Stimulated activated CD4-positive, alpha-beta T cell treated with anti-CD3 and anti-CD28 coated beads, Interleukin-15, amount 100 ng/mL, for 24 hours (primary cell): ENCODE measurements around the gene NRDE2.

Experiments used
- DNase-seq: peaks from one replicate; pipeline ENCODE4 v3.0.0-alpha.2; 2020

Gene NRDE2

DNA sequence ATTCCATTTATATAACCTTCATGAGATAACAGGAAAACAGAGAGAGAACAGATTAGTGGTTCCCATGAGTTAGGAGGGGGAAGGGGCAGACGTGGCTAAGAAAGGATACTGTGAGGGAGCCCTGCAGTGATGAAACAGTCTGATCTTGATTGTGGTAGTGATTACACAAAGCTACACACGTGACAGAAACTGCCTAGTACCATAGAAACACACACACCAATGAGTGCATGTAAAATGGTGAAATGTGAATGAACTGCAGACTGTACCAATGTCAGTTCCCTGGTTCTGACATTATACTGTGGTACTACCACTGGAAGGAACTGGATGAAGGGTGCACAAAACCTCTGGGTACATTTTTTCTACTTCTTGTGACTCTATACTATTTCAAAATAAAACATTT, 36.9 kb downstream of the NRDE2 start:
- no peak for DNase-seq

DNA sequence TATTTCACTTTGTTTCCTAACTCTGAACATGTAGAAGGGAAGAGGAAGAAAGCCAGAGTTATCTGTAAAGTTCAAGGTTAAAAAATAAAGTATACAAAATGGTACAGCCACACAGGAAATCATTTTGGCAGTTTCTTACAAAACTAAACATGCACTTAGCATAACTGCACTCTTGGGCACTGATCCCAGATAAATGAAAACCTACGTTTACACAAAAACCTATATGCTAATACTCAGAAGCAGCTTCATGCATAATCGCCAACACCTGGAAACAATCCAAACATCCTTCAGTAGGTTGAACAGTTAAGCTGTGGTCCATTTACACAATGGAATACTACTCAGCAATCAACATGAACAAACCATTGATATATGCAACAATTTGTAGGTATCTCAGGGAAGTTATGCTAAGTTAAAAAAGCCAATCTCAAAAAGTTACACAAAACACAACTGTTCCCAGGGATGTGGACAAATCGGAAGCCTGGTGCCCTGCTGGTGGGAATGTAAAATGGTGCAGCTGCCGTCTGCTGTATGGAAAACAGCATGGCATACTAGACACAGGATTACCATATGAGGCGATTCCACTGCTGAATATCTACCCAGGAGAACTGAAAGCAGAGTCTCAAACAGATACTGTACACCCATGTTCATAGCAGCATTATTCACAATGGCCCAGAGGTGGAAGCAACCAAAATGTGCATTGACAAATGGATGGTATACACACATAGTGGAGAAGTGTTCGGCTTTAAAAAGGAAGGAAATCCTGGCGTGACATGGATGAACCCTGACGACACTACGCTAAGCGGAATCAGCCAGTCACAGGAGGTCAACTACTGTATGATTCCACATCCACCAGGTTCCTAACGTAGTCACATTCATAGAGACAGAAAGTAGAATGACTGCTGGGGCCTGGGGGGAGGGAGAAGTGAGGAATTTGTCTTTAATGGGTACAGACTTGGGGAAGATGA, 37.7 kb downstream of the NRDE2 start:
- DNase-seq, result no peak

DNA sequence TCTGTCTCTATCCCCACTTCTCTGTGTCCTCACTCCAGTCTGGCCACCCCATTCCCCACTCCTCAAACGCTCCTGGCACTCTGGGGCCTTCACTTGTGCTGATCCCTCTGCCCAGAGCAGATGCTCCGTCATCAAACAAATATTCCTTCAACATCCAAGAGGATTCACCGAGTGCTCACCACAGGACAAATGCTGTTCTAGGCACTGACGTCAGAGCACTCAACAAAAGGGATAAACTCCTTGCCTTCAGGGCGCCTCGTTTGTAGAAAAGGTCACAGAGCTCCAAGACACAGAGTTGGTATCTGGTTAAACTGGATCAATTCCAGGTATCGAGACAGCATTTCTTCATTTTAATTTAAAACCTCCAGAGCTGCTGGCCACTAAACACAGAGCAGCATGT, 40.0 kb downstream of the NRDE2 start:
- DNase-seq, result no peak

DNA sequence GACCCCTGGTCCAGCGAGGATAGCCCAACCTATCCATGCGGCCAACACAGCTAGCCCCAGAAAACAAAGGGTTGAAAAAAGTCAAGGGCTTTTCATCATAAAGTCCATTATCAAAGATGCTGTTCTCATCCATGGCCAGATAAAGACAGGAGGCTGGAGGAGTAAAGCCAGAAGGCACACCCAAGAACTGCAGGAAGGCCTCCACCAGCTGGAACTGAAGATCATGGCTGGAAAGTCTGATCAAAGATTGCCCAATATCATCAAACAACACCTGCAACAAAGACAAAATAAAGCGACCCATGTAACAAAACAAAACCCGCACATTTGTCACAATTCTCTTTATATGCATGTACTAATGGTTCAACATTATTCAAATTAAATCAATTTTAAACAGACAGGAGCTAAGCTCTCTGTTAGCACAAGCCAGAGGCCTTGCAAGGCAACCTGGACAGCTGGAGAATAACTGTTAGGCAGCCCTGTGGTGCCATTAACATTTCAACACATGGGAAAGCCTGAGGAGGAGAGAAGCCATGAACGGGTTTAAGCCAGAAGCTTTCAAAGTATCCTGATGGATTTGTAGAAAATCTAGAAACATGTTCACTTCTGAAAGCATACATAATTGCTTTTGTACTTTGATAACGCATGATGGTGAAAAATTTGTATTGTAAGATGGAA, 41.3 kb downstream of the NRDE2 start:
- no peak for DNase-seq

DNA sequence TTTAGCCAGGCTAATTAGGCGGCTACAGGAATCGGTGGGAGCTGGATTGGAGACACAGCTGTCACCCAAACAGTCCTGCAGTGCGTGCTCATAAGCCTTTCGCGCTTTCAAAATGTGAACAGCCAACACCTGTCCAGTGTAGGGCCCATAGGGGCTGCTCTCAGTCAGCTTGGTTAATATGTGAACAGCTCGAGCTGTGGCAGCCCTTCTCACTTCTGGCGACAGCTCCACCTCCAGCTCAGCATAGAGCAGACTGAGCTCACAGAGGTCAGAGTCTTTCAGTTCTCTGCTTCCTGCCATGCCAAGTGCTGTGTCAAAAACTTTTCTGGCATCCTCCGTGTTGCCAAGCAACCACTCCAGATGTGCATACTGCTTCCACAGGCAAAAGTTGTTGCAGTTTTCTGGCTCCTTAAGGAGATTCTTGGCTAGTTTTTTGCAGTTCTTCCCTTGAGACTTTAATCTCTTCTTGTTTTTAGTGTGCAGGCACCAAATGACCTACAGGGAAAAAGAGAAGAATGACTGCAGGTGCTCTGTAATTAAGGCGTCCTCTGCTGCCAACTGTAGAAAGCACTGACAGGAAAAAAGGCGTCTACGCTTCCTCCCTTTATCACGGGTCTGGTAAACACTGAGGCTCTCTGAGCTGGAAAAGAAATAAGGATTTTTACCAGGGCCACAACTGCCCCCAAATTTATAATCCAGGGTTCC, 42.9 kb downstream of the NRDE2 start:
- DNase-seq, result no peak

DNA sequence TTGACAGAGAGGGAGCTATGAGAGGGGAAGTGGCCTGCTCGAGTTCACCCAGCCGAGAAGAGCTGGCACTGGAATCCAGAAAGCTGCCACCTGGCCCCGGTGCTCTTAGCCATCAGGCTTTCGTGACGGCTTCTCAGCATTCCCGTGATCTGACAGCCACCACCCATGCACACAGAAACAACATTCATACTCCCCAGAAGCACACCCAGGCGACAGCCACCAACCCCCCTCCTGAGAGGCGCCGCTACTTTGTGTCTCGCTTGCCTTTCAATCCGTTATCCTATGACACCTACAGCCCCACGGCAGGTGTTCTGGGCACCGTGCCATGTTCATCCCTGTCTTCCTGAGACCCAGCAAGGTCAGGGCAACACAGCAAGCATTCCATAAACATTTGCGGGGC, 44.0 kb downstream of the NRDE2 start:
- DNase-seq, result no peak

DNA sequence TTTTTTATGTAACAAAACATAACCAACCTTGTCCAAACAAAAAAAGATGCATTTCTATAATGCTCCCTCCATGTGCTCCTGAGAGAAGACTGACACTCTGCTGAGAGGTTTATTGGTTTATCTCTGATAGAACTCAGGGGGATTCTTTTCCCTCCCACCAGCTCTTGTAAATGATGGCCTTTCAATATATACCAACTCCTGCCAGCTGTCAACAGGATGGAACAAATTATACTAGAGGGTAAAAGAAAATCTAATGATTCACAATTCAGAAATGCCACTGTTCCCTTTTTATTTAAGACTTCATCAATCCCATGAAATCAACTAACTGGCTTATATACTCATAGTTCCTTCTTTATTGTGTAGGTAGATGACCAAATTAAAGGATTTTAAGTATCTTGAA, 50.0 kb downstream of the NRDE2 start:
- DNase-seq, result no peak

DNA sequence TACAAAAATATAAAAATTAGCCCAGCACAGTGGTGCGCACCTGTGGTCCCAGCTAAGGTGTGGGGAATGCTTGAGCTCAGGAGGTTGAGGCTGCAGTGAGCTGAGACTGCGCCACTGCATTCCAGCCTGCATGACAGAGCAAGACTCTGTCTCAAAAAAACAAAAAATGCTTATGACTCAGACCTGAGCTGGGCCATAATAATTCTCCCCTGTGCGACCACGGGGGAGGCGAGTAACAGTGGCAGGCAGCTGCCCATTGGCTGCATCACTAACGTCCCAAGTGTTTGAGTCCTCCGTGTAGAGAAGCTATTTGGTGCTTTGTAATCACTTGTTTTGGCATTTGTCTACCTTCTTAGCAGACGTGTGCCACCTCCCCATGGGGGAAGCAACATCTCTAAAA, 50.5 kb downstream of the NRDE2 start:
- DNase-seq, result no peak

DNA sequence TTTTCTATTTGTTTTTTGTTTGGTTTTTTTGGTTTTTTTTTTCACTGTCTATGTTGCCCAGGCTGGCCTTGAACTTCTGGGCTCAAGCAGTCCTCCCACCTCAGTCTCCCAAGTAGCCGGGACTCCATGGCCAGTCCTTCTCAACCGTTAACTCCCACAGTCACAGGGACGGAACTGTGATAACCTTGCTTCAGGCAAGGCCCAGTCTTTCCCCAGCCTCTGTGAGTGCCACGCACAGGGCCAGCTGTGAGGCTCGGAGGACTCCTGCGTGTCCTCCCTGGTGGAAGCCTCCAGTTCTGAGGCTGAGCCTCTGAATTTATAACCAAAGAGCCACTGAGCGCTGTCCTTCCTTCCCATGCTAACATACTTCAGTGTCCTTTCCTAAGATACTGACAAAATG, 51.6 kb downstream of the NRDE2 start:
- DNase-seq, result no peak

DNA sequence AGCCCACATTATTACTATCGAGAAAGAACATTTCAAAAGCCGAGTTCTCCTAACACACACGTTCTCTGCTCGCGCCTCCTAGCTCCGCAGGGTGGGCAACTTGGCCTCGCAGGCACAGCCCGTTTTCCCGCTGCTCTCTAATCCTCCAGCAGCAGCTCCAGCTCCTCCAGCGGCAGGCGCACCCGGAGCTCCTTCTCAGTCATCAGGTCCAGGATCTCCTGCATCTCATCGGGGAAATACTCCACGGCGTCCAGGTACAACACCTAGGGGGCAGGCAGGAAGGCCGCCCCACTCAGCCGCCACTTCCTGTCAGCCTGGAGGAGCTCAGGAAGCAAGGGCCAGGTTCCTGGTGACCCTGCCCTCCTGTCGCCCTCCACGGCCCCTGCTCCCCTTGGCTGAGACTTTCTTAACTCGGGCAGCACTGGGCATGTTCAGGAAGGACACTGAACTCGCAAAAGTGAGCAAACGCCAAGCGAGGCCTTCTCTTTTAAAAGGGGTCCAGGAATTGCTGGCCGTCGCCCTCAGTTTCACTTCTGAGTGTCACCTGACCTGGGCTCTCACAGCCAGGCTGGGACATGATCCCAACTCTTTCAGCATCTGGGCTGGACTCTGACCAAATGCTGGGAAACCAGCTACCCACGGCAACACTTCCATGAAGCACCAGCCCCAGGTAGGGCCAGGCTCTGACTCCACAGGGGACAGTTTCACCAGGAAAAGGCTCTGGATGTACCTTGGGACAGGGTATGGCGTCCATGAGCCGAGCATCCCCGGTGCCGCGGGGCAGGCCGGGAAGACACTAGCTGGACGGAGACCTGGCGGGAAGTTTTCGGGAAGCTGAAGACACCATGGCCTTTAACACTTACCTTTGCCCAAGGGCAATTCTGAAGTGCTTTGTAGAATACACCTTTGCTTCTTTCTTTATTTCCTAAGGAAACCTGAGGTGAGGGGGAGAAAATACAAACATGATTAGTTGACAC, 53.3 kb downstream of the NRDE2 start:
- no peak for DNase-seq

DNA sequence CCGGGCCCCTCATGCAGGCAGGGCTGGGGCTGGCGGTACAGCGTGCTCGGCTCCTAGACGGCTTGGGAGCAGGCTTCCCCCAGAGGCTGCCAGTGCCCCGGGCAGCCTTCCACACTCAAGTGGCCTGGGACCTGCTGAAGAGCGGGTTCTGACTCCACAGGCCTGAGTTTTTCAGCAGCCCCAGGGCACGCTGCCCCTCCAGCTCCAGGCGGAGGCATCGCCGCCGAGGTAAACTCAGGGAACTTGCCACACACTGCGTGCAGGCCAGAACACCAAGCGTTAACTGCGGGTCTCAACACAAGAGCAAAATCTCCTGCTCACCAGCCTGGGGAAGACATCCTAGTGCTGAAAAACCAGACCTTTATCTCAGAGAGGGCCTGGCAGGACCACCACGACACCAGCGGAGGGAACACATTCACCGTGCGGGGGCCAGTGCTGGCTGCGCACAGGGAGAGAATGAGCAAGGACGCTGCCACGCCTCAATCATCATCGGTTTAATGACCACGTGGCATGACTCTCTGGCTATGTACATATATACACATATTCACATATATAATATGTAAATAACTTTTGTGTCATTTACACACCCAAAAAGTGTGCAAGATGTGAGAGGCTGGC, 54.1 kb downstream of the NRDE2 start:
- no peak for DNase-seq

DNA sequence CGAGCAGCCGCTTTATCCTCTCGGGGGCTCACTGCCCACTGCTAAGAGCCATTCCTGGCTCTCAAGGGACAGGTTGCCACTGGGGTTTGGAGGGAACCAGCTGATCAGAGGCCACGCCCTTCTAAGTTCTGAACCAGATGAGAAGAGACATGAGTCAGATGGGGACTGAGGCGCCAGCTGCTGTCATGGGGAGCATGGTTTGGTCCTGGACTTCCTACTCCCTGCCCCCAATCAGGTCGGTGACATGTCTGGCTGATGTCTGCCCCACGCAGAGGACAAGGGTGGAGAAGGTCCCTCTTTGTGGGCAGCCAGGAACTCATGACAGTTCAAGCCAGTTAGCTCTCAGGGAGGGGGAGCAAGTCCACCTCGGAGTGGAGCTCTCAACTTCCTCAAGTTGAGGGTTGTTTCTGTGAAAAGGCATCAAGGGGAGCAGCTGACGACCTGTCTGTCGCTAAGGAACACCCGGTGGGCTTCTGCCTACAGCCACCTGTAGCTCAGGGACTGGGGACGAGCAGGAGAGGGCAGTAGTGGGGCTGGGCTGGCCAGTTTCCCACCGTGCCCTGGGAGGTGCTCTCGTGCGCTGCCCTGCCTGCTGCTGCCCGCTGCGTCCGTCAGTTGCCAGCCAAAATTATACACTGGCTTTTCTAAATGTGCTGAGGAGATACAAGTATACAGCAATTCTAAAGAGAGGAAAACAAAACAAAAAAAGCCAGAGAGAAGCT, 54.9 kb downstream of the NRDE2 start:
- DNase-seq, result peak; percentile 14

DNA sequence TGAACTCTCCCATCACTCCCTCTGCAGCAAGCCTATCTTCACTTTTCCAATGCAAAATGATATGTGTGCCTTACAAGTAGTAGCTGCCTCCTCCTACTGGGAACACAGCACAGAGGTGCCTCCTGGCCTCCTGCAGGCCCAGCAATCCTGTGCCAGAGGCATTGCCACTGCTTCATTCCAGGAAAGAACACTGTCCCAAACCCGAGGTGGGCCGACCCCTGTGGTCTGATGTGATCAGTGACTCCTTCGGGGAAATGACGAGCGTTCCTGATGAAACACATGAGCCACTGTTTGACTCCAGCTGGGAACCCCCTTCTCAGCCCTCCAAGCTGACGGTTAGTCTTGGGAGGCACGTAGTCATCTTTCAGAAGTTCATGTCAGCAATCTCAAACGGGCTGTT, 55.9 kb downstream of the NRDE2 start:
- peak; percentile 39 for DNase-seq

DNA sequence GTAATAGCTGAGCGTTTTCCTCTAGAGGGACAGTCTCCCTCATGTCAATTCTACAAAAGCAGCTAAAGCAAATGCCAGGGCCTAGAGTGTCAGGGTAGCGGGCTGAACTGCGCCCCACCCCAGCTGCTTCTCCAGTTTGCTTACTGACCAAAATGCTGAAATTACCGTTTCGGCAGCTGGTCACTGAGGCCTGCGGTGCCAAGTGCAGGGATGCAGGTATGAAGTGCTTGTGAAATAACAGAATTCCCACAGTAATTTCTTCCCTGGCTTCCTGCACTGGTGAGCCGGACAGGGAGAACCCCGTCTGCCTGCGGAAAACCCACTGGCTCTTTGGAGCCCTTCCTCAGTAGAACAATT, 56.3 kb downstream of the NRDE2 start:
- peak; percentile 11 for DNase-seq

DNA sequence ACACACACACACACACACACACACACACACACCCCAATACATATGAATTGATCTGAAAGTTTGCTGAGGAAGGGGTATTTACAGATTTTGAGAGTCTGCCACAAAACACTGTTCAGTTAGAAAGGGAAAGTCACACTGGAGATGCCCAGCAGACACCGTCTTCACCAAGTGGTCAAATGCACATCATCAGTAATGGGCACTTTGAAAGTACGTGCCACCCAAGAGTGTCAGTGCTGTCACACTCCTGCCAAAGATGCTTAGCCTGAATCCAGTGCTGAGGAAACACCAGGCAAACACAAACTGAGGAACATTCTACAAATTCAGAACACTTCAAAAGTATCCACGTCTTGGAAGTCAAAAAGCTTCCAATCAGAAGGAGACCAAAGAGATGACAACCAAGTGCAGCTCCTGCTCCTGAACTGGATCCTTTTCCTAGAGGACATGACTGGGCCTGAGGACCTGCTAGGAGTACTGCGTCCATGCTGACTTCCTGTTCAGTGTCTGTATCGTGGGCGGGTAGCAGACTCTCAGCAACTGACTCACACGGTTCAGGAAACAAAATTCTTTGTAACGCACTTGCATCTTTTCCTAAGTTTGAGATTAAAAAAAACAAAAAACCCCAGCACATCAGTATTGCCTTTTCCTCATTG, 56.8 kb downstream of the NRDE2 start:
- peak; percentile 55 for DNase-seq

DNA sequence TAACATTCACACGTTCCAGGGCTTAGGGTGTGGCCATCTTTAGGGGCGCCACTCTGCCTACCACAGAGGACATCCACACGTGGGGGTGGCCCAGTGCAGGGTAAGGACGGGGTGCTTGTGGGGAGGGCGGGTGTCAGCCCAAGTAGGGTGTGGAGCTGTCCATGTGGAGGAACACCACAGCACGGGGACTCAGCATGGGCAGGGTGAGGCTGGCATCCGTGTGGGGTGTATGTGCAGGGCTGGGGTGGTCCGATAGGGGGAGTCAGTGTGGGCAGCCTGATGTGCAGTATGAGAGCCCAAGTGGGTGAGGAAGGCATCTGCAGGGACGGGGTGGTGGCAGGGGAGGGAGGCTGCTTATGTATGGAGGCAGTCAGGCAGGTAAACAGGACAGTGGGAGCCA, 57.7 kb downstream of the NRDE2 start:
- DNase-seq, result peak; percentile 11

DNA sequence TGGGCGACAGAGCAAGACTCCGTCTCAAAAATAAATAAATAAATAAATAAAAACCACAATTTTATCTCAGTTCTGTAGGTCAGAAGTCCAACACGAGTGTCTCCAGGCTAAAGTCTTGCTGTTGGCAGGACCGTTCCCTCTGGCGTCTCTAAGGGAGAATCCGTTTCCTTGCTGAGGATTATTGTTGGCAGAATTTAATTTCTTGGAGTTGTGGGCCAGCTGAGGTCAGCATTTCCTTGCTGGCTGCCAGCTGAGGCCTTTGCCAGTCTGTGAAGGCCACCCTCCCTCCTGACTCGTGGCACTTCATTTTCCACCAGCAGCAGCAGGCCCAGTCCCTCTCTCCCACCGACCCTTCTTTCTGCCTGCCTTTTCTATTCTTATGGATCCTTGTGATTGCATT, 58.2 kb downstream of the NRDE2 start:
- no peak for DNase-seq

DNA sequence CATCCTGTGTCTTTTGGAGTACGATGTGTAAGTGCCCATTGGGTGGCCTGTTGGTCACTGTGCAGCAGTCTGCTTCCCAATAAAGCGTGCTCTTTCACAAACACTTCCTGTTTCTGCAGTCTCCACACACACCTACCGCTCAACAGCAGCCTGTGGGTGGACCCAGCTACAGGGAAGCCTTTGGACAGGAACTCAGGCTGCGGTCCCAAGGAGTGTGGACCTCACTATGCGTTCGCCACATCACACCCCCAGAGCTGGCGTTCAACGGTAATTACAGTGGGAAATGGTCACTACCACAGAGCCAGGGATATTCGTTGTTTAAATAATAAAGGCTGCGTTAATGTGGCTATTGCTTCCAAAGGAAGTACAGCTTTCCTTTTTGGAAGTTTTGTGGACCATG, 59.2 kb downstream of the NRDE2 start:
- DNase-seq, result no peak

DNA sequence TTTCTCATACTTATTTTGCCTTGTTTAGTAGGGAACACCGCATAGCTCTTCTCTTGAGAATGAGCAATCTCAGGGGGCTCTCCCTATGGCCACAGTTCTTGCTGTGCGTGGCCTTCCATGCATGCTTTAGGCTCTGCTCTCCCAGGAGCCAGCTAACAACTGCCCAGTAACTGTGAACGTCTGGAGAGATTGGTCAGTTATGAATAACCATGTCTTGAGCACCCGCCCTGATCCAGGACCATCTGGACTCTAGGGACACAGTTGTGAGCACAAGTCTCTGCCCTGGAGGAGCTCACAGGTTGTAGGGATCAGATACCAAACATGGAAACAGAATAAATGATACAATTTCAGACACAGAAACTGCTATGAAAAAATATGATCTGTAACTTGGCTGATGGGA, 63.3 kb downstream of the NRDE2 start:
- no peak for DNase-seq

DNA sequence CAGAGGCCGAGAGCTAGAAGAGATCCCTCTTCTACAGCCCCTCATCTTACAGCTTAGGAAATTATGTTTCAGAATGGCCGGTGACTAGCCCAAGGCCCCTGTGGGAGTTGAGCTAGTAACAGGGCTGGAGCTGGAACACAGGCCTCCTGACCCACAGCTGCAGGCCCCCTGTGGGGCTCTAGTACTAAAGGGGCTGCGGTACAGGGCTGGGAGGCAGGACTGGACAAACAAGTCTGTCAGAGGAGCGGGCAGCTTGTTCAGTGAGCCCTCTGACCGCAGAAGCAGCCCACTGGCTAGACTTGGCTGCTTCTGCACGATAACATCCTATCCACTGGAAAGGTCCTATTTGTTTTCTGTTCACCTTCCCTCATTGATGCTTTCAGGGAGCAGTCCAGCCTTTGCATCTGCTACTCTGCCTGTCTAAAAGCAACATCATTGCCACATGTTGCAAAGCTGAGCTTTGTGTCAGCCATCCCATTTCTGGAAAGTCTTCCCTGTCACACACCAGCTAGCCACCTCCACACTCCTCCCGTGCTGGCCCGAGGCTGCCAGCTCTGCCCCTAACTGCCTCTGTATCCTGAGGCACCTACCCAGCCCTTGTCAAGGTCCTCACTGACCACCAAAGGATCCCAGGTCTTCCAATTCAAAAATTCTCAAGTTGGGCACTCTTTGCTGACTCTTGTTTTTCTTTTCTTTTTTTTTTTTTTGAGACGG, 65.1 kb downstream of the NRDE2 start:
- no peak for DNase-seq
